Right atrium auricular region (tissue), 2 donors: ENCODE data around the gene CEP290. TPM values are rescaled to one million over a fixed set of nuclear protein-coding genes. Genes with fewer than 3 reads are reported as not detected.
A peak's percentile ranks its signal among the peaks of the same experiment; 100 is the strongest.

Source experiments
- DNase-seq: peaks from one replicate; pipeline ENCODE4 v3.0.0-alpha.2; 2019; ENCODE audit warnings: low spot score
- H3K27ac ChIP-seq, 2 donors: fragments of 200-600 bp; sonication (generic); 1 replicate in 1 of 2; 2 replicates in 1 of 2; pipeline ENCODE4 v1.5.1; 2016 to 2019
- H3K27me3 ChIP-seq, 2 donors: fragments of 200-600 bp; sonication (generic); one replicate each; pipeline versions ENCODE4 v1.5.1 to v1.6.0; 2017 to 2019
- H3K36me3 ChIP-seq: fragments of 200-600 bp; sonication (generic); one replicate; pipeline ENCODE4 v1.5.1; 2016
- H3K4me1 ChIP-seq, 2 donors: fragments of 200-600 bp; sonication (generic); one replicate each; pipeline versions ENCODE4 v1.5.1 to v1.6.0; 2017 to 2019
- H3K4me3 ChIP-seq, 2 donors: fragments of 200-600 bp; sonication (generic); 1 replicate in 1 of 2; 2 replicates in 1 of 2; pipeline ENCODE4 v1.5.1; 2017 to 2019; ENCODE audit warnings: mild to moderate bottlenecking in 1 of 2, moderate library complexity in 1 of 2
- H3K9me3 ChIP-seq, 2 donors: fragments of 200-600 bp; sonication (generic); one replicate each; pipeline ENCODE4 v1.5.1; 2019
- CTCF ChIP-seq, 2 donors: fragments of 200-600 bp; sonication (generic); IDR thresholded peaks; one replicate each; pipeline ENCODE4 v1.5.1; 2019; ENCODE audit warnings: antibody characterized with exemption in 2 of 2
- total RNA-seq, 2 donors: library from RNA; depleted of rRNA; stranded (reverse); fragments of >200 nt; gene quantifications; one replicate each; pipeline ENCODE4 v1.1.0, GENCODE V29; 2016

CEP290 gene
- total RNA-seq, 2 donors from 2014 or later: 5.9 to 8.7 TPM

GRCh38 chr12:88058719-88059077, 83.2 kb downstream of the CEP290 start:
- H3K9me3 ChIP-seq: no peaks in the 10 kb centered on the region
- no peak for DNase-seq
- TF ChIP-seq CTCF (IDR thresholded peaks at IDR 0.05): no peak
- peaks cover 13% of the 10 kb centered on the region for H3K36me3 ChIP-seq
- H3K27ac ChIP-seq: peak overlapping the region; percentile 17 to 54
- no peaks in the 10 kb centered on the region for H3K4me1 ChIP-seq
- no peaks in the 10 kb centered on the region for H3K27me3 ChIP-seq
- H3K4me3 ChIP-seq: no peak overlapping the region

DNA sequence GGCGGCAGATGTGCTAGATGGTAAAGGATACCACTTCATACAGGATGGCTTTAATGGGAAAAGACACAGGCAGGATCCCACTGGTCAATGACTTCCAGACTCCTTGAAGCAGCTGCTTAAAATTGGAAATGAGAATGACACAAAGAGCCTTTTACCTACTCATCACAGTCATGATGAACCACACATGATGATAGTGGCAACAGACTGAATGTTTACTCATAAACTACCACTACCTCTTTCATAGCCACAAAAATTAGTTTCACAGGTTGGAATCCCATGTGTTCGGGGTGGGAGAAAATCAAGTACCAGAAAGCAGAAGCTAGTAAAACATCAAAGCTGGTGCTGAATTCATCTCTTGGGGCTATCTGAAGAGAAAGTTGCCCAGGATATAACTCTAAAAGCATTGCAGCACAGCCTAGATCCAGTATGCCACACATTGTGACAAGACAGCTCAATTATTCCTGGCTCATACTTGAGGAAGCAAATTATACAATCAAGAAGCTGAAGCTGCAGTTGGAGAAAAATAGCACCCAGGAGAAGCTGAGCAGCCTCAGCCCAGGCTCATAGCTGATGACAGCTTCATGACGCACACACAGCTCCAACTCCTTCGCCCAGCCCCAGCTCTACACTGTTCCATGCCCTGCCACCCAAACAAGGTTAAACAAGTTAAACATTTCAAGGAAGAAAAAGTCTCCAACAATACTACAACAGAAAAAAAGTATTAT, 83.7 kb downstream of the CEP290 start:
- no peaks in the 10 kb centered on the region for H3K9me3 ChIP-seq
- H3K4me1 ChIP-seq: no peaks in the 10 kb centered on the region
- no peak overlapping the region for H3K4me3 ChIP-seq
- no peak for TF ChIP-seq CTCF (IDR thresholded peaks at IDR 0.05)
- H3K27me3 ChIP-seq: no peaks in the 10 kb centered on the region
- H3K27ac ChIP-seq: peak overlapping the region; percentile 17 to 54
- H3K36me3 ChIP-seq: peaks cover 13% of the 10 kb centered on the region
- peak; percentile 65 for DNase-seq

GRCh38 chr12:88056571-88056970, 85.3 kb downstream of the CEP290 start:
- no peak overlapping the region for H3K27ac ChIP-seq
- H3K36me3 ChIP-seq: peaks cover 13% of the 10 kb centered on the region
- TF ChIP-seq CTCF (IDR thresholded peaks at IDR 0.05): no peak
- no peaks in the 10 kb centered on the region for H3K27me3 ChIP-seq
- H3K4me3 ChIP-seq: no peak overlapping the region
- H3K4me1 ChIP-seq: no peaks in the 10 kb centered on the region
- DNase-seq: no peak
- no peaks in the 10 kb centered on the region for H3K9me3 ChIP-seq

GRCh38 chr12:88052686-88053085, 89.2 kb downstream of the CEP290 start:
- no peak overlapping the region for H3K27ac ChIP-seq
- peaks cover 28% of the 10 kb centered on the region for H3K36me3 ChIP-seq
- no peaks in the 10 kb centered on the region for H3K4me1 ChIP-seq
- no peaks in the 10 kb centered on the region for H3K9me3 ChIP-seq
- H3K4me3 ChIP-seq: no peak overlapping the region
- H3K27me3 ChIP-seq: no peaks in the 10 kb centered on the region
- no peak for DNase-seq
- peak in 1 of 2 donors; percentile 47 for TF ChIP-seq CTCF (IDR thresholded peaks at IDR 0.05)

DNA sequence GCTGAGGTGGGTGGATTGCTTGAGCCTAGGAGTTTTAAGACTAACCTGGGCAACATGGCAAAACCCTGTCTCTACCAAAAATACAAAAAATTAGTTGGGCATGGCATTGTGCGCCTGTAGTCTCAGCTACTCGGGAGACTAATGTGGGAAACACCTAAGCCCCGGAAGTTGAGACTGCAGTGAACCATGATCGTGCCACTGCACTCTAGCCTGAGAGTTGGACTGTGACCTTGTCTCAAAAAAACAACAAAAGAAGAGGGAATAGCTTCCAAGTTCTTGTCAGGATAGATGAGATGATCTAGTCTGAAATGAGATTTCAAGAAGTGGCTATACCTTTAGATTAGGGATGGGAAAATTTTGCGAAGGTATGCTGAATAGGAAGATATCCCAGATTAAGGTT, 97.9 kb downstream of the CEP290 start:
- TF ChIP-seq CTCF (IDR thresholded peaks at IDR 0.05): no peak
- Histone ChIP-seq H3K4me3 (no peak overlapping the region), H3K27me3 (no peaks in the 10 kb centered on the region), H3K27ac (no peak overlapping the region), H3K9me3 (no peaks in the 10 kb centered on the region), H3K4me1 (no peaks in the 10 kb centered on the region), H3K36me3 (peaks cover 54% of the 10 kb centered on the region)
- no peak for DNase-seq

GRCh38 chr12:88037770-88038169, 104.1 kb downstream of the CEP290 start:
- Histone ChIP-seq H3K4me3 (no peak overlapping the region), H3K4me1 (peaks cover 0 to 20% of the 10 kb centered on the region in 2 donors), H3K36me3 (peaks cover 2% of the 10 kb centered on the region), H3K9me3 (no peaks in the 10 kb centered on the region), H3K27me3 (no peaks in the 10 kb centered on the region), H3K27ac (no peak overlapping the region)
- no peak for DNase-seq
- TF ChIP-seq CTCF (IDR thresholded peaks at IDR 0.05): no peak
